GM19395 (cell line): ENCODE measurements around the gene SCFD2.
"Not testable (repeated sequence)": the region's sequence is repeated elsewhere in the genome, so short reads cannot be mapped to it uniquely, and the experiment has no call there.

Experiments used
- ATAC-seq: cut with Tn5 transposase; IDR thresholded peaks from one replicate; pipeline ENCODE4 v1.9.1; 2021; ENCODE audit warnings: mild to moderate bottlenecking, moderate library complexity; ENCODE audit not compliant: unreplicated experiment

The SCFD2 gene

GRCh38 chr4:53365486-53366300 is at the start of gene SCFD2:
Gene SCFD2 (minus strand): TSS chr4:53366061.
- peak; percentile 97 for ATAC-seq

DNA sequence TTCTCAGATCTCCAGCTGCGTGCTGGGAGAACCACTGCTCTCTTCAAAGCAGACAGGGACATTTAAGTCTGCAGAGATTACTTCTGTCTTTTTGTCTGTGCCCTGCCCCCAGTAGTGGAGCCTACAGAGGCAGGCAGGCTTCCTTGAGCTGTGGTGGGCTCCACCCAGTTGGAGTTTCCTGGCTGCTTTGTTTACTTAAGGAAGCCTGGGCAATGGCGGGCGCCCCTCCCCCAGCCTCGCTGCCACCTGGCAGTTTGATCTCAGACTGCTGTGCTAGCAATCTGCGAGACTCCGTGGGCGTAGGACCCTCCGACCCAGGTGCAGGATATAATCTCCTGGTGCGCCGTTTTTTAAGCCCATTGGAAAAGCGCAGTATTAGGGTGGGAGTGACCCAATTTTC is 43.6 kb upstream of the SCFD2 start:
- not testable (repeated sequence) for ATAC-seq

DNA sequence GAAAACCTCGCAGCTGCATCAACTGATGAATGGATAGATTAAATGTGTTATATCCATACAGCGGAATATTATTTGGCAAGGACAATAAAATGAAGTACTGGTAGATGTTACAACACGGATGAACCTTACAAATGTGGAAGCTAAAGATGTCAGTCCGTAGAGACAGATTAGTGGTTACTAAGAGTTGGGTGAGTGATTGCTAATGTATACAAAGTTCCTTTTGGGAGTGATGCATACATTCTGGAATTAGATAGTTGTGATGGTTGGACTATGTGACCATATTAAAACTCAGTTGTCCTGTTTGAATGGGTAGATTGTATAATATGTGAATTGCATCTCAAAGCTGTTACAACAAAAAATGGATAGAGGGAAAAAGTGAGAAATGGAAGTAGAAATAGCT is 14.4 kb upstream of the SCFD2 start:
- no peak for ATAC-seq

DNA sequence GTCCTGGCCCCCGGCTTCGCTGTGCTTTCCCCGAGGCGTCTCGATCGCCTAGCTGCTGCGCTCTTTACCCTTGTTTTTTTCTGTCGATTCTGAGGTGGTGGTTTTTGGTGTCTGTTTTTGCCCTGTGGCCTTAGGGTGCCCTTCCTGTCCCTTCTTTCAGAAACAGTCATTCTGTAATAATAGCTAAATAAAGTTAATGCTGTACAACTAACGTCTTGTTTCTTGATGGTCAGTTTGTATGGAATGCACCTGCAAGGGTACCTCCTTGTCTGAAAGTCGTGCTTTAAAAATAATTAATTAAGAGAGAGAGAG is 12.3 kb upstream of the SCFD2 start:
- peak; percentile 31 for ATAC-seq

DNA sequence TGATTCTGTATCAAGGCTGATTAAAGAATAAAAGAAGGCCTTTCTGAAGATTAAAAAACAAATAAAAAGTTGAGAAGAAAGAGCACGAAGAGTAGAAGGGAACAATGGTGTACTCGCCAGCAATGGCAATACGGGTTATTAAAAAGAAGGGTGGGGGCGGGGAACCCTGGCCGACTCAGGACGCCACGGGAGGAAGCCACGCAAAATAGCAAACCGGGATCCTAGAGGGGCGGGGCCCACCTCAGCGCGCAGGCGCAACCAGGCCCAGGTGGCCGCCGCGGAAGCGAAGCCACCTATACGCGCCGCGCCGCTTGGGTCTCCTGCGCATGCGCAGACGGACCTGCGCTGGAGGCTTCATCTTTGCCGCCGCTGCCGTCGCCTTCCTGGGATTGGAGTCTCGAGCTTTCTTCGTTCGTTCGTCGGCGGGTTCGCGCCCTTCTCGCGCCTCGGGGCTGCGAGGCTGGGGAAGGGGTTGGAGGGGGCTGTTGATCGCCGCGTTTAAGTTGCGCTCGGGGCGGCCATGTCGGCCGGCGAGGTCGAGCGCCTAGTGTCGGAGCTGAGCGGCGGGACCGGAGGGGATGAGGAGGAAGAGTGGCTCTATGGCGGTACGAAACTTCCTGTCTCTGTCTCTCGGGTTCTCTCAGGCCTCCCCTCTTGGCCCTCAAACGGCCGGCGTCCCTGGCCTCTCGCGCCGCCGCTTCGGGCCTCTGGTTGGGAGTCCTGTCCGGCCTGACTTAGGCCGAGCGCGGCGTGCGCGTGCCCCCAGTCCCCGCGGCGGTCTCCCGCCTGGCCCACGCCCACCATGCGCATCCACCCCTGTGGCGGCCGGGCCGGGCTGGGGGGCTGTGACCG is 11.7 kb upstream of the SCFD2 start, which contains the start of gene FIP1L1:
Gene FIP1L1, plus strand, starts transcription at position 323 of the 852 bp plus-strand sequence. Its CDS starts 198 bp downstream, at position 521.
- peak; percentile 88 for ATAC-seq

- ATAC-seq: no peak
Observed at GRCh38 chr4:53376900-53377299, 11.0 kb upstream of the SCFD2 start.

DNA sequence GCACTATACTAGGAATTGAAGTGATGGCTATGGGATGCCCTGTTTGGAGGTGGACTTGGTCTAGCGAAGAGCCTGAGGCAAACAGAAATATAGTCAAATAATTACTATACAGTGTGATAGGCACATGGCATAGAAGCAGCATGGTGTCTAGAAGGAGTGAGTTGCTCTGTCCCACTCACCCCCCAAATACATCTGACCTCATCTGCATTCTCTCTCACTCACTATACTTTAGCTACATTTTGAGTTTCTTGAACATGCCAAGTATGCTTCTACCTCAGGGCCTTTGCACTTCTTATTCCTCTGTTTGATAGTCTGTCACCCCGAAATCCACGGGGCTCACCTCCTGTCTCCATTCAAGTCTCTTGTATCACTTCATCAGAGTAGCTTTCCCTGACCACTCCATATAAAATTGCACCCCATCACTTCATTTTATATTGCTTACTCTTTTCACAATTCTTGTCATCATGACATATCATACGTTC is 9.0 kb upstream of the SCFD2 start:
- no peak for ATAC-seq

DNA sequence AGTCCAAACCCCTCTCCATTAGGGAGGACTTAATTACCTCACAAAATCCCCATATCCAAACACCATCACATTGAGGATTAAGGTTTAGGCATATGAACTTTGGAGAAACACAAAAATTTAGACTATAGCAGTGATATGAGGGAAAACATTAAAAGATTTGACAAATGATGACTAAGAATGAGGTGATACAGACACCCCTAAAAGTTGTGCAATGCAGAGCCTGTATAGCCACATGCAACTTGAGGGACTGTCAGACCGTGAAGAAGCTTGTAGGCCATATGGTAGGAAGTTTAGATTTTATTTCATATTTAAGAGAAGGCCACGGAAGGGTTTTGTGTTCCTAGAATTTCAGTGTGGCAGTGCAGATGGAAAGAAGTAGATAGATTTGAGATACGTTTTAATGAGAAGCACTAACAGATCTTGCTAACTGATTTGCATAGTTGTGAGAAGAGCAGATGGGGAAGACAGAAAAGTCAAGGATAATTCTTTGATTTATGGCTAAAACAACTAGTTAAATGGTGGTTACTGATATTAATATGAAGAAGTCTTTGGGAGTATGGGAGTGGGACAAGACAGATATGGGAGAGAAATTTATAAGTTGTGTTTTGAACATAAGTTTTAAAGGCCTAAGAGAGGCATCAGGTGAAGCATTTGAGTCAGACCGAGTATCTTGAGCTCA is 6.1 kb upstream of the SCFD2 start:
- no peak for ATAC-seq

- ATAC-seq: no peak
Observed at GRCh38 chr4:53371049-53371448, 5.2 kb upstream of the SCFD2 start.

DNA sequence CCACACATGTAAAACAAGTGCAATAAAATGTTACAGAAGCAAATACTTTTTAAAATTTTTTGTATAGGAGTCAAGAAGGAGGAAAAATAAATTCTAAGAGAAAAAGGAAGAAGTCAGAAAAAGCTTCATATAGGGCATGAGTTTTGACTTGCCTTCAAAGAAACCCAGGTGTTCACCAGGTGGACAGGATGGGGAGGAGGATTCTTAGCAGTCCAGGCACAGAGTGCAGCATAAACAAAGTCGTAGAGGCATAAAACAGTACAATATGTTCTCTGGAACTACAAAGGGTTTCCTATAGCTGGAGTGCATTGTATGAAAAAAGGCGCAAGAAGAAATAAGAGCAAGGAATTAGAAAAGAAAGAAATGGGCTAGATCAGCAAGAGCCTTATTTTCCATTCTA is 1.9 kb upstream of the SCFD2 start:
- ATAC-seq: no peak

GRCh38 chr4:53366301-53366716 is 448 bp upstream of the SCFD2 start:
- ATAC-seq: peak; percentile 25

- ATAC-seq: peak; percentile 31
Observed at GRCh38 chr4:53365121-53365485, 758 bp downstream of the SCFD2 start.

GRCh38 chr4:53364624-53365023 is 1.2 kb downstream of the SCFD2 start:
- no peak for ATAC-seq

- no peak for ATAC-seq
Observed at GRCh38 chr4:53362093-53362492, 3.8 kb downstream of the SCFD2 start.

DNA sequence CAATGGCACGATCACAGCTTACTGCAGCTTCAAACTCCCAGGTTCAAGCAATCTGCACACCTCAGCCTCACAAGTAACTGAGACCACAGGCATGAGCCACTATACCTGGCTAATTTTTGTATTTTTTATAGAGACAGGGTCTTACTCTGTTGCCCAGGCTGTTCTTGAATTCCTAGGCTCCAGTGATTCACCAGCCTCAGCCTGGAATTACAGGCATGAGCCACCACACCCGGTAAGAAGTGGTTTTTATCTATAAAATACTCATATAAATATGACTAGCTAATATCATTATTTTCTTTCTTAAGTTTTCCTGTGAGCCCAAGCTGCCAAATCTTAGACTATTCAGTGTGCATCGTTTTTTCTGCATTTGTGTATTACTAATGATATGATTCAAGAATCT is 4.4 kb downstream of the SCFD2 start:
- no peak for ATAC-seq

DNA sequence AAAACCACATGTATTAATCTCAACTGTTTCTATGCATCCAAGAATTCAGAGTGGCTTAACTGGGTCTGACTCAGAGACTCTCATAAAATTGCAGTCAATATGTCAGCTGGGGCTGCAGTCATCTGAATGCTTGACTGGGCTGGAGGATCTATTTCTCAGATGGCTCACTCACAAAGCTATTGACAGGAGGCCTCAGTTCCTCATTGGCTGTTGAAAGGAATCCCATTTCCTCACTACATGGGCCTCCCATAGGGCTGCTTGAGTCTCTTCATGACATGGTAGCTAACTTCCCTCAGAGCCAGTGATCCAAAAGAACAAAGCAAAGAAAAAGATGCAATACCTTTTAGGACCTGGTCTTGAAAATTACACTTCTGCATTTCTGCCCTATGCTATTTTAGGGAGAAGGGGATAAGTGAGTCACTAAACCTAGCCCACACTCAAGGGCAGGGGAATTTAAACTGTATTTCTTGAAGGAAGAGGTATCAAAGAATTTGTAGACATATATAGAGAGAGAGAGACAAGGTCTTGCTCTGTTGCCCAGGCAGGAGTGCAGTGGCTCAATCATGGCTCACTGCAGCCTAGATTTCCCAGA is 9.8 kb downstream of the SCFD2 start:
- no peak for ATAC-seq

GRCh38 chr4:53354012-53354722 is 11.7 kb downstream of the SCFD2 start:
- ATAC-seq: no peak

- ATAC-seq: no peak
Observed at GRCh38 chr4:53349091-53349491, 16.8 kb downstream of the SCFD2 start.

- no peak for ATAC-seq
Observed at GRCh38 chr4:53348046-53348445, 17.8 kb downstream of the SCFD2 start.
